H1 (cell line): ENCODE results near the gene GPX7. TPM values are rescaled to one million over a fixed set of nuclear protein-coding genes. Genes with fewer than 3 reads are reported as not detected.

Experiments used
- CTCF ChIA-PET: fragments of 300-600 bp; sonication (Branson Sonifier 250); formaldehyde crosslinking; loops from one replicate; lab custom pipeline; 2021; ENCODE audit not compliant: partially characterized antibody; lab: Charles Lee
- POLR2A ChIA-PET: fragments of 300-600 bp; sonication (Branson Sonifier 250); formaldehyde crosslinking; loops from one replicate; lab custom pipeline; 2021; ENCODE audit warnings: inconsistent platforms; ENCODE audit not compliant: partially characterized antibody; lab: Charles Lee
- DNase-seq, 2 experiments: peaks; one replicate each; pipeline versions ENCODE4 v3.0.0 to v3.0.0-alpha.2; 2010 to 2022; ENCODE audit warnings: low spot score in 2 of 2, low read depth in 1 of 2, mixed read lengths in 1 of 2
- FAIRE-seq: peaks from 2 replicates; lab custom pipeline; 2011; peaks lifted over from hg19 to GRCh38; lab: Jason Lieb, UNC
- H2AFZ ChIP-seq: 2 replicates; pipeline ENCODE4 v1.8.1; 2012; ENCODE audit warnings: low read length, inconsistent platforms
- H2AK5ac ChIP-seq: 2 replicates; pipeline ENCODE4 v1.6.1; 2013; ENCODE audit warnings: low read depth, low read length
- H2BK120ac ChIP-seq: replicated peaks from 2 replicates; pipeline ENCODE3; 2013; ENCODE audit warnings: low read depth, low read length, inconsistent platforms
- H2BK12ac ChIP-seq: 2 replicates; pipeline ENCODE4 v1.6.1; 2013; ENCODE audit warnings: low read depth, low read length
- H2BK15ac ChIP-seq: 2 replicates; pipeline ENCODE4 v1.6.1; 2013; ENCODE audit warnings: low read length
- H2BK20ac ChIP-seq: 2 replicates; pipeline ENCODE4 v1.6.1; 2013; ENCODE audit warnings: low read length
- H2BK5ac ChIP-seq: 2 replicates; pipeline ENCODE4 v1.6.1; 2013; ENCODE audit warnings: low read depth, low read length
- H3K14ac ChIP-seq: 2 replicates; pipeline ENCODE4 v1.6.1; 2013; ENCODE audit warnings: inconsistent platforms; ENCODE audit not compliant: insufficient read length
- H3K18ac ChIP-seq: 2 replicates; pipeline ENCODE4 v1.6.1; 2013; ENCODE audit warnings: low read length; ENCODE audit errors: extremely low read depth
- H3K23ac ChIP-seq: 2 replicates; pipeline ENCODE4 v1.6.1; 2013; ENCODE audit warnings: inconsistent platforms; ENCODE audit not compliant: insufficient read length
- H3K23me2 ChIP-seq: 2 replicates; pipeline ENCODE4 v1.6.1; 2013; ENCODE audit warnings: low read depth, low read length
- H3K27ac ChIP-seq: 2 replicates; pipeline ENCODE4 v1.6.1; 2011; ENCODE audit warnings: low read depth, low read length, inconsistent platforms
- H3K27me3 ChIP-seq, 4 experiments: replicated peaks in 1 of 4; 1 replicate in 1 of 4; 2 replicates in 3 of 4; pipeline versions ENCODE4 v1.6.1 to v1.8.1; 2011 to 2013; ENCODE audit warnings: low read length in 3 of 4, mild to moderate bottlenecking in 3 of 4, inconsistent platforms in 2 of 4, mixed read lengths in 2 of 4, moderate library complexity in 1 of 4; ENCODE audit not compliant: control insufficient read depth in 3 of 4, insufficient read depth in 3 of 4; ENCODE audit errors: extremely low read depth in 1 of 4
- H3K36me3 ChIP-seq, 4 experiments: 2 replicates each; pipeline versions ENCODE4 v1.6.1 to v1.8.1; 2011 to 2013; ENCODE audit warnings: mild to moderate bottlenecking in 4 of 4, low read length in 3 of 4, moderate library complexity in 2 of 4, control low read depth in 1 of 4, inconsistent platforms in 1 of 4; ENCODE audit not compliant: insufficient read depth in 4 of 4, control insufficient read depth in 2 of 4
- H3K4ac ChIP-seq: replicated peaks from 2 replicates; pipeline ENCODE3; 2013; ENCODE audit warnings: low read length, low read depth, mixed read lengths, inconsistent platforms; ENCODE audit not compliant: insufficient read length
- H3K4me1 ChIP-seq, 4 experiments: replicated peaks in 1 of 4; 1 replicate in 1 of 4; 2 replicates in 3 of 4; pipeline versions ENCODE4 v1.6.1 to v1.8.1; 2011 to 2013; ENCODE audit warnings: low read length in 3 of 4, inconsistent platforms in 2 of 4, mixed read lengths in 1 of 4; ENCODE audit not compliant: insufficient read depth in 4 of 4, control insufficient read depth in 3 of 4
- H3K4me2 ChIP-seq, 2 experiments: 2 replicates each; pipeline versions ENCODE4 v1.6.1 to v1.8.1; 2011 to 2013; ENCODE audit warnings: low read depth in 2 of 2, low read length in 2 of 2, control low read depth in 1 of 2, inconsistent platforms in 1 of 2, mild to moderate bottlenecking in 1 of 2; ENCODE audit not compliant: insufficient read depth in 1 of 2
- H3K4me3 ChIP-seq, 4 experiments: fragments of 200-600, 300-600 bp in 1 of 4; sonication (generic), shearing (Covaris generic), sonication (Bioruptor Twin) in 1 of 4; 2 replicates each; pipeline versions ENCODE4 v1.5.1 to v1.8.1; 2011 to 2016; ENCODE audit warnings: low read length in 4 of 4, low read depth in 3 of 4, control low read depth in 2 of 4, inconsistent platforms in 2 of 4, mild to moderate bottlenecking in 2 of 4, mixed read lengths in 1 of 4, moderate library complexity in 1 of 4; ENCODE audit not compliant: insufficient read depth in 2 of 4; ENCODE audit errors: extremely low read depth in 1 of 4
- H3K56ac ChIP-seq: replicated peaks from 2 replicates; pipeline ENCODE3; 2013; ENCODE audit warnings: low read depth, mild to moderate bottlenecking, mixed read lengths, low read length, inconsistent platforms; ENCODE audit not compliant: insufficient read length
- H3K79me1 ChIP-seq: 2 replicates; pipeline ENCODE4 v1.6.1; 2013; ENCODE audit warnings: low read depth, low read length, control low read depth
- H3K79me2 ChIP-seq, 2 experiments: 2 replicates each; pipeline versions ENCODE4 v1.6.1 to v1.8.1; 2012 to 2013; ENCODE audit warnings: low read length in 2 of 2, mild to moderate bottlenecking in 2 of 2, inconsistent platforms in 1 of 2; ENCODE audit not compliant: insufficient read depth in 2 of 2, control insufficient read depth in 1 of 2
- H3K9ac ChIP-seq, 4 experiments: replicated peaks in 1 of 4; 1 replicate in 1 of 4; 2 replicates in 3 of 4; pipeline versions ENCODE4 v1.6.1 to v1.8.1; 2011 to 2013; ENCODE audit warnings: low read depth in 3 of 4, low read length in 3 of 4, control low read depth in 2 of 4, mild to moderate bottlenecking in 2 of 4, moderate library complexity in 2 of 4, inconsistent platforms in 1 of 4; ENCODE audit errors: extremely low read depth in 1 of 4
- H3K9me3 ChIP-seq, 2 experiments: 2 replicates each; pipeline versions ENCODE4 v1.6.1 to v1.8.1; 2012 to 2013; ENCODE audit warnings: mild to moderate bottlenecking in 2 of 2, moderate library complexity in 2 of 2, control low read depth in 1 of 2, inconsistent platforms in 1 of 2, low read depth in 1 of 2, low read length in 1 of 2, mixed read lengths in 1 of 2; ENCODE audit not compliant: insufficient read depth in 2 of 2
- H4K20me1 ChIP-seq, 2 experiments: replicated peaks in 1 of 2; 2 replicates each; pipeline versions ENCODE3 to v1.8.1; 2011 to 2013; ENCODE audit warnings: inconsistent platforms in 2 of 2, low read length in 2 of 2, mild to moderate bottlenecking in 1 of 2; ENCODE audit not compliant: insufficient read depth in 2 of 2, control insufficient read depth in 1 of 2
- H4K5ac ChIP-seq: 2 replicates; pipeline ENCODE4 v1.6.1; 2013; ENCODE audit warnings: low read length, low read depth, mixed read lengths, inconsistent platforms; ENCODE audit not compliant: insufficient read length
- H4K8ac ChIP-seq: 2 replicates; pipeline ENCODE4 v1.8.0; 2013; ENCODE audit warnings: mild to moderate bottlenecking, moderate library complexity, low read length, inconsistent platforms; ENCODE audit not compliant: insufficient read depth; ENCODE audit errors: extremely low read depth
- H4K91ac ChIP-seq: replicated peaks from 2 replicates; pipeline ENCODE3; 2013; ENCODE audit warnings: low read length, mixed read lengths, inconsistent platforms; ENCODE audit not compliant: insufficient read length
- WGBS, 2 experiments: shearing (Covaris generic) in 1 of 2; methylation state at CpG; one replicate each; pipeline versions ENCODE4 v1.1.6 to v1.1.7; 2013 to 2015; ENCODE audit warnings: low lambda C conversion rate in 2 of 2, mixed read lengths in 2 of 2, inconsistent platforms in 1 of 2, low coverage in 1 of 2, missing lambda C conversion rate in 1 of 2; ENCODE audit not compliant: insufficient replicate concordance in 2 of 2, insufficient coverage in 1 of 2, insufficient read length in 1 of 2; ENCODE audit errors: extremely low coverage in 1 of 2, missing lambda C conversion rate in 1 of 2; 5-methylcytosine and 5-hydroxymethylcytosine counted together
- polyA plus RNA-seq, 7 experiments: library from polyadenylated mRNA; depleted of rRNA in 3 of 7; stranded (reverse) in 5 of 7; unstranded in 2 of 7; fragments of >200 nt in 5 of 7; fragments of 200-250 nt in 2 of 7; gene quantifications; 1 replicate in 5 of 7; 2 replicates in 1 of 7; 4 replicates in 1 of 7; pipeline versions ENCODE4 v1.2.1 to v1.2.3, GENCODE V29; 2011 to 2013; ENCODE audit warnings: missing spikeins in 2 of 7, mixed read lengths in 2 of 7
- total RNA-seq: library from RNA; stranded (reverse); fragmentation: NEBNext Ultra II Directional; extraction: Animal tissue kit (Norgen Biotek cat#: 25700); gene quantifications from 2 replicates; pipeline ENCODE4 v1.2.1, GENCODE V29; 2021

Gene GPX7
- total and polyA plus RNA-seq, 2 of the 8 experiments (the other 6 are each of a cell fraction or from before 2014, with no cell fraction given): 13.0 to 37.5 TPM

DNA sequence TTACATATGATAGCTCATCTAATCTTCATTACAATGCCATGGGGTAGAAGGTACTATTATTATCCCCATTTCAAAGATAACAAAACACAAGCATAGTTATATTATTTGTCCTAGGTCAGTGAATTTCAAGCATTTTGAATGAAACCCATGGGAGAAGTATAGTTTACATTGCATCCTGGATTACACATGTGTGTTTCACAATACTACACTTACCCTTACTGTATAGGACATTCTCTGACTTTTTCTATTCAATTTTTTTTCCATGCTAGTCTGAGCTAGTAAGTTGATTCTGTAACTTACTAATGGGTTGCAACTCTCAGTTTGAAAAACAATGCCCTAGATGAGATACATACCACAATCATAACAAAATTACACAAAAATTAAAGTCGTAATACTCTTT is 8.7 kb upstream of the GPX7 start:
- ChIA-PET POLR2A (interaction anchor here (1.5 kb wide), 1 partner anchor 190 kb away, joined by 5 read pairs; the partner anchor contains the start of genes ORC1 and PRPF38A), CTCF (interaction anchor here (0.8 to 2.1 kb wide), 6 partner anchors 11 to 106 kb away, joined by 3 to 7 read pairs (median 4); partner anchors contain the start of gene SHISAL2A)
- no peaks in the 10 kb centered on the region for H3K9me3 ChIP-seq

More for the DNA sequence above, 8.7 kb upstream of the GPX7 start:
- Histone ChIP-seq H2BK20ac (no peak overlapping the region), H2BK5ac (no peak overlapping the region), H3K36me3 (no peaks in the 10 kb centered on the region), H3K4me3 (no peak overlapping the region), H3K56ac (no peak overlapping the region), H2AFZ (no peak overlapping the region), H3K23me2 (no peaks in the 10 kb centered on the region), H4K5ac (no peak overlapping the region), H3K4ac (no peak overlapping the region), H2BK120ac (no peak overlapping the region), H3K4me1 (peaks cover 0 to 7% (median 2%) of the 10 kb centered on the region in 4 experiments; a peak in 4 of 7 replicates), H3K14ac (no peak overlapping the region), H3K23ac (no peak overlapping the region), H2BK12ac (no peak overlapping the region), H3K9ac (no peak overlapping the region), H3K27ac (no peak overlapping the region), H3K18ac (no peak overlapping the region), H4K8ac (no peak overlapping the region), H3K4me2 (no peak overlapping the region), H3K79me2 (no peaks in the 10 kb centered on the region), H3K79me1 (no peaks in the 10 kb centered on the region), H2AK5ac (no peak overlapping the region), H4K91ac (no peak overlapping the region), H2BK15ac (no peak overlapping the region), H4K20me1 (no peaks in the 10 kb centered on the region), H3K27me3 (0 out of 7 replicates have a peak, but pooled peaks cover 0 to 2% (median 0%) of the 10 kb centered on the region in 4 experiments)
- DNase-seq: no peak
- FAIRE-seq: no peak
- 84% methylated on average over 1 of the region's 1 CpG; no CpG with 5 or more reads in 1 of the 2 experiments for WGBS, 2 experiments
